Nephron progenitor cell (in vitro differentiated cells): Measurements from ENCODE around the gene ATG16L1.
"Not testable (repeated sequence)": the region's sequence is repeated elsewhere in the genome, so short reads cannot be mapped to it uniquely, and the experiment has no call there.

Source experiments
- DNase-seq: peaks from one replicate; pipeline ENCODE4 v3.0.0; 2021
- H3K27ac Mint-ChIP-seq: 2 replicates; pipeline ENCODE4 v1.8.0; 2021; ENCODE audit warnings: mild to moderate bottlenecking, moderate library complexity, mixed read lengths
- H3K27me3 Mint-ChIP-seq: 2 replicates; pipeline ENCODE4 v1.8.0; 2021; ENCODE audit warnings: mild to moderate bottlenecking, low read depth, mixed read lengths; ENCODE audit not compliant: poor library complexity
- H3K36me3 Mint-ChIP-seq: 2 replicates; pipeline ENCODE4 v1.8.0; 2021; ENCODE audit warnings: low read depth, mixed read lengths
- H3K4me1 Mint-ChIP-seq: 2 replicates; pipeline ENCODE4 v1.8.0; 2021; ENCODE audit warnings: mixed read lengths
- H3K4me3 Mint-ChIP-seq: 2 replicates; pipeline ENCODE4 v1.8.0; 2021; ENCODE audit warnings: mild to moderate bottlenecking, moderate library complexity, mixed read lengths
- H3K9me3 Mint-ChIP-seq: 2 replicates; pipeline ENCODE4 v1.8.0; 2021; ENCODE audit warnings: mild to moderate bottlenecking, moderate library complexity, mixed read lengths
- TF ChIP-seq, protein P1 (sequence below): fragments of 200-600 bp; sonication (generic); IDR thresholded peaks from 2 replicates; pipeline ENCODE4 v1.5.0; 2021; ENCODE audit warnings: antibody characterized with exemption

Gene ATG16L1

DNA sequence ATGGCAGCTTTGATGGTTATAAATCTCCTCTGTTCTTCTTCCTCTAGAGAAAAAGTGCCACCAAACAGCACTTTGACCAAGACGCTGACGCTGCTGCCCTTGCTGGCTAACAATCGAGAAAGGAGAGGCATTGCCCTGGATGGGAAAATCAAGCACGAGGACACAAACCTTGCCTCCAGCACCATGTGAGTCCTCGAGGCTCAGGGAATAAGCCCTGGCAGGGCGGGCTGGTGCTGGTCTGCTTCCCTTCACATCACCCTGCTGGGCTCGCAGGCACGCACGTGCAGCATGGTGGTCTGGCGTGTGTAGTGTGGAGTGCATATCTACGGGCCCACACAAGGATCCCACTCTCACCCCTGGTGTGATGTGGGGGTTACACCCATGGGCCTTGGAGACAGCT, 83.4 kb downstream of the ATG16L1 start:
- TF ChIP-seq, protein P1, sequence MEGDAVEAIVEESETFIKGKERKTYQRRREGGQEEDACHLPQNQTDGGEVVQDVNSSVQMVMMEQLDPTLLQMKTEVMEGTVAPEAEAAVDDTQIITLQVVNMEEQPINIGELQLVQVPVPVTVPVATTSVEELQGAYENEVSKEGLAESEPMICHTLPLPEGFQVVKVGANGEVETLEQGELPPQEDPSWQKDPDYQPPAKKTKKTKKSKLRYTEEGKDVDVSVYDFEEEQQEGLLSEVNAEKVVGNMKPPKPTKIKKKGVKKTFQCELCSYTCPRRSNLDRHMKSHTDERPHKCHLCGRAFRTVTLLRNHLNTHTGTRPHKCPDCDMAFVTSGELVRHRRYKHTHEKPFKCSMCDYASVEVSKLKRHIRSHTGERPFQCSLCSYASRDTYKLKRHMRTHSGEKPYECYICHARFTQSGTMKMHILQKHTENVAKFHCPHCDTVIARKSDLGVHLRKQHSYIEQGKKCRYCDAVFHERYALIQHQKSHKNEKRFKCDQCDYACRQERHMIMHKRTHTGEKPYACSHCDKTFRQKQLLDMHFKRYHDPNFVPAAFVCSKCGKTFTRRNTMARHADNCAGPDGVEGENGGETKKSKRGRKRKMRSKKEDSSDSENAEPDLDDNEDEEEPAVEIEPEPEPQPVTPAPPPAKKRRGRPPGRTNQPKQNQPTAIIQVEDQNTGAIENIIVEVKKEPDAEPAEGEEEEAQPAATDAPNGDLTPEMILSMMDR = no peak
- no peak for DNase-seq
- Mint-ChIP-seq H3K27ac (no peak overlapping the region), H3K9me3 (no peaks in the 10 kb centered on the region), H3K4me1 (peaks cover 24% of the 10 kb centered on the region), H3K27me3 (peaks cover 17% of the 10 kb centered on the region), H3K4me3 (no peak overlapping the region), H3K36me3 (no peaks in the 10 kb centered on the region)

- H3K9me3 Mint-ChIP-seq, DNase-seq, H3K36me3 Mint-ChIP-seq, H3K27ac Mint-ChIP-seq, H3K4me3 Mint-ChIP-seq: not testable (repeated sequence)
- Mint-ChIP-seq H3K4me1 (peaks cover 27% of the 10 kb centered on the region), H3K27me3 (peaks cover 17% of the 10 kb centered on the region)
Observed at GRCh38 chr2:233336091-233336490, 84.6 kb downstream of the ATG16L1 start.

DNA sequence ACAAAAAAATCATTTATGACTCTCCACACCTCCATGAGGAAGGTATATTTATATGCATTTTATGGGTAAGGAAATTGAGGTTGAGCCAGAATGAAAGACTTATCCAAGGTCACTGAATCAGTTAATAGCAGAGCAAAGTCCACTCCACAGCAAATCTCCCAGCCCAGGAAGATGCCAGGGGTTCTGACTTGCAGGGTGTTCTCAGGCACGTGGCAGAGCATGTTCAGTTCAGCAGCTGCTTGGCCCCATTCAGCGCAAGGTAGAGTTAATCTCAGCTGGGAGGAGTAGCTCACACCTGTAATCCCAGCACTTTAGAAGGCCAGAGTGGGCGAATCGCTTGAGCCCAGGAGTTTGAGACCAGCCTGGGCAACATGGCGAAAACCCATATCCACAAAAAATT, 85.1 kb downstream of the ATG16L1 start:
- TF ChIP-seq, protein P1 = no peak
- H3K27ac Mint-ChIP-seq = no peak overlapping the region
- H3K36me3 Mint-ChIP-seq = no peaks in the 10 kb centered on the region
- H3K4me1 Mint-ChIP-seq = peaks cover 27% of the 10 kb centered on the region
- H3K4me3 Mint-ChIP-seq = no peak overlapping the region
- no peaks in the 10 kb centered on the region for H3K9me3 Mint-ChIP-seq
- peaks cover 17% of the 10 kb centered on the region for H3K27me3 Mint-ChIP-seq
- DNase-seq = no peak

DNA sequence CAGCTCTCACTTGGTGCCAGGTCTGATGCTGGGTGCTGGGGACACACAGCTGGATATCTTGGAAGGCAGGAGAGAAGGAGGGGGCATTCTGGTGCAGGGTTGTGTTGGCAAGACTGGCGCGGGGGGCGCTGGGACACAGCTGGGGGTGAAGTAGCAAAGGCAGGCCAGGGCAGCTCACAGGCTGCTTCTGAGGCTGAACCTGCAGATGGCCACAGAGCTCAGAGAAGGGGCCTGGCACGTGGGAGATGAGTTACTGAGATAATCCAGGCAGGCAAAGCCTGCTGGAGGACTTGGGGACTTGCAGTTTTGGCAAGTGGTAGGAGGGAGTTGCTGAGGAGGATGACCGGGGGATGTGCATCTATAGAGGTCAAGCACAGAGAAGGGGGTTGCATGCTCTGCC, 86.6 kb downstream of the ATG16L1 start:
- H3K27me3 Mint-ChIP-seq = peaks cover 13% of the 10 kb centered on the region
- peaks cover 24% of the 10 kb centered on the region for H3K4me1 Mint-ChIP-seq
- no peak overlapping the region for H3K27ac Mint-ChIP-seq
- no peaks in the 10 kb centered on the region for H3K9me3 Mint-ChIP-seq
- no peaks in the 10 kb centered on the region for H3K36me3 Mint-ChIP-seq
- TF ChIP-seq, protein P1 = no peak
- H3K4me3 Mint-ChIP-seq = no peak overlapping the region
- no peak for DNase-seq

DNA sequence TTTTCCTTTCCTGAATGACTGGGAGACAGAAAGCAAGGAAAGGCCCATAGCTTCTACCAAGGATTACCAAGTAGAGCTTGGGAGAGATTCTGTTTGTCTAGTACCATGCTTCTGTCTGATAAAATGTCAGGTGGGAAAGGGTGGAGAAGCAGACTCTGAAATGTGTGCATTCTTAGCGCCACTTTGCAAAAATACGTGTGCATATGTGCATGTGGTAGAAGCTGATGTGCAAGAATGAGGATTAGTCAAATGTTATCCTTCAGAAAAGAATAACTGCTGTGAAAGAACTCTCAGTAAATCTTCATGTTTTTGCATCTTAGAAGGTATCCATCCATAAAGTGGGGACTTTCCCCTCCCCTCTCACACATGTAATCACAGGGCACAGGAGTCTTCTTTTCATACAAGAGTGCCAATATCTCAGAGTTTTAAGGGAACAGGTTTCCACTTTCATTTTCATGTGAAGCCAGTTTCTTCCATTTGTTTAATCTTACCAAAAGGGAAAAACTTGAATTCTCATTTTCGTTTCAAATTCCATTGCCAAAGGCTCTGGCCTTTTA, 87.4 kb downstream of the ATG16L1 start:
- no peak overlapping the region for H3K4me3 Mint-ChIP-seq
- H3K27me3 Mint-ChIP-seq = peaks cover 12% of the 10 kb centered on the region
- H3K9me3 Mint-ChIP-seq = no peaks in the 10 kb centered on the region
- no peak for DNase-seq
- H3K36me3 Mint-ChIP-seq = no peaks in the 10 kb centered on the region
- H3K4me1 Mint-ChIP-seq = peaks cover 31% of the 10 kb centered on the region
- TF ChIP-seq, protein P1 = no peak
- no peak overlapping the region for H3K27ac Mint-ChIP-seq

DNA sequence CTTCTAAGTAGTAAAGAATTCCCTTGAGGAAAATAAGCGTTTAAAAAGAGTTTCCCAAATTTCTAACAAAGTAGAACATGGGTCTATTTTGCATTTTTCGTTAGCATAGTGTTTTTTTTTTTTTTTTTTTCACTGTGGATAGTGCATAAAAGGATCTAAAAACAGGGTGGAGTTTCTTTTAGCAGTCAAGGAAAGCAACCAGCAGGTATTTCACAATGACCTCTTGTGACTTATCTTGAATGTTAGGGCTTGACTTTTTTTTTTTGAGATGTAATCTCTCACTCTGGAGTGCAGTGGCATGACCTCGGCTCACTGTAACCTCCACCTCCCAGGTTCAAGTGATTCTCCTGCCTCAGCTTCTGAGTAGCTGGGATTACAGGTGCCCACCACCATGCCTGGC, 88.0 kb downstream of the ATG16L1 start:
- Mint-ChIP-seq H3K27ac (no peak overlapping the region), H3K27me3 (peaks cover 7% of the 10 kb centered on the region), H3K4me3 (no peak overlapping the region), H3K9me3 (no peaks in the 10 kb centered on the region), H3K36me3 (no peaks in the 10 kb centered on the region), H3K4me1 (peaks cover 33% of the 10 kb centered on the region)
- TF ChIP-seq, protein P1 = no peak
- DNase-seq = no peak
